Caki2 (cell line): ENCODE results near the gene HES5. TPM values are rescaled to one million over a fixed set of nuclear protein-coding genes. Genes with fewer than 3 reads are reported as not detected.

Experiments used
- DNase-seq: peaks from one replicate; pipeline ENCODE4 v3.0.0-alpha.2; 2015; ENCODE audit warnings: low read depth
- in situ Hi-C: cut with HindIII; loops from 2 replicates; pipeline ENCODE4 v1.10.0; 2016; ENCODE audit warnings: low sequenced_read_pairs, low pct_unique_long_range_greater_than_20kb, mixed read lengths
- total RNA-seq: library from RNA; depleted of rRNA; stranded (reverse); fragments of >200 nt; shearing (Covaris generic); gene quantifications from 2 replicates; pipeline ENCODE4 v1.2.3, GENCODE V29; 2014; ENCODE audit warnings: low replicate concordance

Gene HES5
- total RNA-seq, 1 experiment from 2014 or later, result not detected

GRCh38 chr1:2496087-2496622, 33.9 kb downstream of the HES5 start:
- no peak for DNase-seq
- in situ Hi-C loops, result no loop called here

DNA sequence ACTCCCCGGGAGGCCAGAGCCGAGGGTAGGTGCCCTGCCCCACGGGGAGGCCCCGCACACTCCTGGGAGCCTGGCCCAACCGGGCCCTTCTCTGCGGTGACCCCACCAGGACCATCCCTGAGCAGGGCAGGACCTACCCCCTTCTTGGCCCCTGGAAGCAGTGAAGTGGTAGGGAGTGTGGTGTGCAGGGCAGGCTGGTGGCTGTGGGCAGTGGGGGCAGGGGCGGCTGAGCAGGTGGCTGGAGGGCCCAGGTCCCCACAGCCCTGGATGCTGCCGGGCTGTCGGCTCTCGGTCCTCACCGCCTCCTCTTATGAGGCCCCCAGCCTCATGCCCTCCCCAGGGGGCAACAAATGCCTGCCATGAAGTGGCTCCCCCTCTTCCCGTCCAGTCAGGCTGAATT, 34.5 kb downstream of the HES5 start:
- in situ Hi-C loops, result no loop called here
- DNase-seq, result no peak

DNA sequence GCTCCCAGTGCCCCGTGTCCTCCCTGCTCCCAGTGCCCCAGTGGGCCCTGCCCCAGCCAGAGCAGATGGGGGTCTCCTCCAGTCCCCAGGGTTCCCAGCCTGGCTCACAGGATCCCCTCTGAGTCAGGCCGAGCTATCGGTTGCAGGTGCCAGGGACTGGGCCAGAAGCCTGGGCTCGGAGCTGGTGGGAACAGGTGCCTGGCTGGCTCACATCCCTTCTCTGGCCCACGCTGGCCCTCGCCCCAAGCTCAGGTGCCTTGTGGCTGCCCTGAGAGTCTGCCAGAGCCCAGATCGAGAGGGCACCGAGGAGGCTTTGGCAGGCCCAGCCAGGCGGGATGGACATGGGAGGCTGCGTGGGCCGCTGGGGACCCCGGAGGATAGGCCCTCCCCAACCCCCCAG, 35.0 kb downstream of the HES5 start:
- DNase-seq, result no peak
- in situ Hi-C loops, result no loop called here

DNA sequence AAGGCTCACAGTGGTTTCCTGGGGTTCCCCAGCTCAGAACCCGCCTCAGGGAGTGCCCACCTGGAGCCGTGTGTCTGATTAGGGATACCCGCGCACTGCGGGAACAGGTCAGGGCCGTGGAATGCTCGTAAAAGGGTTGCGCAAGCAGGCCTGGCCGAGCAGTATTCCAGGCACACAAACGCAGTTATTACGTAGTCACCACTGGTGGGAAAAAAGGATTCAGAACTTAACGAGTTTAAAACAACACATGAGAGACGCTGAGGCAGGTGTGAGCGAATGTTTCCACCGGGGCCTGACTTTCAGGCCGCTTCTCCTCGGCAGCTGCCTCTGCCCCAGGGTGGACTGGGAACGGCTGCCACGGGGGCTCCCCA, 35.8 kb downstream of the HES5 start:
- in situ Hi-C loops, result no loop called here
- DNase-seq, result peak; percentile 47

DNA sequence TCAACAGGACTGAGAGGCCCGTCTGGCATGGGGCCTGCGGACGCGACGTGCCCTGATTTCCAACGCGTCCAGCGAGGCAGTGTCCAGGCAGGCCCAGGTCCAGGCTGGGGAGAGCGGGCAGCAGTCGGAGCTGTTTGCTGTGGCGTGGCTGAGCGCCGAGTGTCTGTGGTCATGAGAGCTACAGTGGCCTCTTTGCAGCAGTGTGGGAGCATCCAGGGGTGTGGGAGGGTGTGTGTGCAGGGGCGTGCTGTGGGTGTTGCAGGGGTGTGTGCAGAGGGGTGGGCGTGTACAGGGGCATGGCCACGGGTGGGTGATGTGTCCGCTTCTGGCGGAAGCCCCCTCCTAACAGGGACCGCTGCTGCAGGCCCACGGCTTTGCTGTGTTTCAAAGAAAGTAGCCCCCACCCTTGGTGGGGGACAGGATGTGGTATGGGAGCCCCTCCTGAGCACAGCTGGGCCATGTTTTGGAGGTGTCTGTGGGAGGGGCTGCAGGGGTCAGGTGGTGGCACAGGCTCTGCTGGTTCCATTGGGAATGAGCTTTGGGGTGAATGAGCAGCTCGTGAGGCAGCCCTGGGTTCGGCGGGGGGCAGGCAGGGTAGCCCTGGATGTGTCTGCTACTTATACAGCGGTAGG, 36.3 kb downstream of the HES5 start:
- no peak for DNase-seq
- in situ Hi-C loops, result no loop called here

- DNase-seq, result no peak
- in situ Hi-C loops, result no loop called here
These were observed 36.8 kb downstream of the HES5 start for GRCh38 chr1:2493218-2493617.

GRCh38 chr1:2492091-2492490, 38.0 kb downstream of the HES5 start:
- in situ Hi-C loops, result no loop called here

GRCh38 chr1:2489615-2490014, 40.4 kb downstream of the HES5 start:
- in situ Hi-C loops, result no loop called here
- DNase-seq, result no peak

More at GRCh38 chr1:2492091-2492490, 38.0 kb downstream of the HES5 start:
- DNase-seq, result no peak

- no peak for DNase-seq
- in situ Hi-C loops, result no loop called here
These were observed 41.4 kb downstream of the HES5 start for GRCh38 chr1:2488688-2489087.

DNA sequence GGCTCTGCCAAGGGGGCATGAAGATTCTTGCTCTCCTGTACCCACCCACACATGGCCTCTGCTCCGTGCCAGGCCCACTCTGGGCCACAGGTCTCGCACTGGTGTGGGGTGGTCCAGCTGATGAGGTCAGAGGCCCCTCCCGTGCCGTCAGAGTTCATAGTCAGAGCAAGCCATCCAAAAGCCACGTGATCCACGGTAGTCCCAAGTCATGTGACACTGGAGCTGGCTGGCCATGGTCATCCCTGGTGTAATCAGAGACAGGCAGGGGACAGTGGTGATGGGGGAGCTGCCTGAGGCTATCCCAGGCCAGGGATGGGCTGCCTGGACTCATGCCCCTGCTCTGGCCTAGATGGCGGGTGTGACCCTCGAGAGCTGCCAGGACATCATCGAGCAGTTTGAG, 43.5 kb downstream of the HES5 start:
- in situ Hi-C loops, result no loop called here
- no peak for DNase-seq

- in situ Hi-C loops, result no loop called here
- no peak for DNase-seq
These were observed 44.0 kb downstream of the HES5 start for GRCh38 chr1:2486041-2486440.

DNA sequence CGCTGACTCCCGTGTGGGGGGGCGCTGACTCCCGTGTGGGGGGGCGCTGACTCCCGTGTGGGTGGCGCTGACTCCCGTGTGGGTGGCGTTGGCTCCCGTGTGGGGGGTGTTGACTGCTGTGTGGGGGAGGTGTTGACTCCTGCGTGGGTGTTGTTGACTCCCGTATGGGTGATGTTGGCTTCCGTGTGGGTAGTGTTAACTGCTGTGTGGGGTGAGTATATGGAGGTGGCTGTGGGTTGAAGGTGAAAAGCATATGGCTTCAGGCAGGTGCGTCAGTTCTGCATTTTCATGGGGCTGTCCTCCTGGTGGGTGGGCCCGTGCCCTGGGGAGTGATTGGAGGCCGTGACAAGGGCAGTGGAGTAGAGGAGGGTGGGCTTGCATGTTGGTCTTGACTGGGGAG, 46.1 kb downstream of the HES5 start:
- no peak for DNase-seq
- in situ Hi-C loops, result no loop called here

DNA sequence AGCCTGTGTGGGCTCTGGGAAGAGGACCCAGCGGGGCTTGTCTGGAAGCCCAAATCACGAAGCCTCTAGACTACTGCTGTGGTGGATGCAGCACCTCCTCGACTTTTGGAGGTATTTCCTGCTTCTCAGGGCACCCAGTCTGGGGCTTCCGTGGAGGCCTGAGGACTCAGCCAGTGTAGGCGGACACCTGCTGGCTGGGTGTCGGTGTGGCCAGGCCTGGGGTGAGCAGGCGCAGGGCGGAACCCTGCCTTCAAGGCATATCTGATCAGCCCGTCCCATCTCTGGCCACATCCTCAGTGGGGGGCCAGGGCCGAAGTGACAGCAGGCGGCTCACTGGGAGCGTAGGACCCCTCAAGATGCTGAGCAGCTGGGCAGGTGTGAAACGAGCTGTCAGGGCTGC, 47.0 kb downstream of the HES5 start:
- in situ Hi-C loops, result no loop called here
- DNase-seq, result no peak

GRCh38 chr1:2482588-2482987, 47.5 kb downstream of the HES5 start:
- in situ Hi-C loops, result no loop called here

GRCh38 chr1:2481885-2482284, 48.2 kb downstream of the HES5 start:
- in situ Hi-C loops, result no loop called here
- peak; percentile 69 for DNase-seq

More at GRCh38 chr1:2482588-2482987, 47.5 kb downstream of the HES5 start:
- DNase-seq, result no peak

- DNase-seq, result peak; percentile 64
- in situ Hi-C loops, result no loop called here
These were observed 49.1 kb downstream of the HES5 start for GRCh38 chr1:2480986-2481364.

DNA sequence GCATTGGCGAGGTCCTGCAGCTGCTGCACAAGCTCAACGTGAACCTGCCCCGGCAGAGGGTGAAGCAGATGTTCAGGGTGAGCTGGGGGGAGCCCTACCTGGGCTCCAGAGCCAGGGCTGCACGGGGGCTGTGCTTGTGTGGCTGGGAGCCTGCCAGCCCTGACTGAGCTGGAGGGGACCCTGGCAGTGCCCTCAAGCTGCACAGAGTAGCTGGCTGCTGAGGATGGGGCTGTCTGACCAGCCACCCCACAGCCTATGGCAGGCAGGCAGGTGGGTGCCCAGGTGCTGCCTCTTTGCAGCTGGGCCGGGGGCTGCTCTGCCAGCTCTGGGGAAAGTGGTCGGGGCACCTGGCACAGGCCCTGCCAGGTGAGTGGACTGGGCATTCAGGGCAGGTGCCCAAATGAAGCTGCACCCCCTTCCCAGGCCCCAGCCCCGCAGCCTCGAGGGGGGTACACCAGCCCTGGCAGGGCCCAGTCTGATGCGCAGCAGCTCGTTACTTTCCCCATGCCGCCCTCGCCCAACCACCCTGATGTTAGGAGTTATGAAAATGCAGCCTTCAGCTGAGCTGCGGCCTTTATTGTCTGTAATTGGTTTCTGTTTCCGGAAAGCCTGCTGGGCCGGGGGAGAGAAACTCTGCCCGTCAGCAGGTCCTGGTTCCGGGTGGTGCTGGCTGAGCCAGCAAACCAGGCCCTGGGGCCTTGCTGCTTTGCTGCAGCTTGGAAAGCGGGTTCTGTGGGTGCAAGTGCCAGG, 49.7 kb downstream of the HES5 start:
- DNase-seq, result no peak
- in situ Hi-C loops, result no loop called here

- in situ Hi-C loops, result no loop called here
- DNase-seq, result no peak
These were observed 50.4 kb downstream of the HES5 start for GRCh38 chr1:2479618-2480017.

DNA sequence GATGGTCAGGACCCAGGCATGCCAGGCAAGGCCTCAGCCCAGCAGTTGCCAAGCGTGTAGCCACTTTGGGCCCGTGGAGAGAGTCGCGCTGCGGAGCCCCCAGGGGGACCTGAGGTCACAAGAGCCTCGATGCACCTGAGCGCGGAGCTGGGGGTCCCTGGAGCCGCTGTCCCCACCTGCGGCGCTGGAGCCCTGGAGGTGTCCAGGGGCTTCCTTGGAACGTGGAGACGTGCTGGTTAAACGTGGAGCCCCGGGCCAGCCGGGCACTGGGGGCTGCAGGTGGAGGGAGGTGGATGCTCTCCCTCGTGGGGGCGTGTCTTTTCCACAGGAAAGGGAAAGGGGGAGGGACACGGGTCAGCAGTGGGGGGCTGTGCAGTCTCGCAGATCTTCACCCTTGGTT, 50.9 kb downstream of the HES5 start:
- in situ Hi-C loops, result no loop called here
- DNase-seq, result no peak
